ENCODE data around the gene SPIB. TPM values are rescaled to one million over a fixed set of nuclear protein-coding genes. Genes with fewer than 3 reads are reported as not detected.

SPIB gene
- total RNA-seq, result under 1 TPM in 2 of 10 donors, not detected in 8; 0.20 to 0.42 TPM
- polyA plus RNA-seq, result under 1 TPM in 1 of 2 donors, not detected in 1; 0.10 TPM
- long read RNA-seq, donor 1, result 0 reads
- long read RNA-seq, donor 2, result 0 reads
- long read RNA-seq, donor 3, result 0 reads

DNA sequence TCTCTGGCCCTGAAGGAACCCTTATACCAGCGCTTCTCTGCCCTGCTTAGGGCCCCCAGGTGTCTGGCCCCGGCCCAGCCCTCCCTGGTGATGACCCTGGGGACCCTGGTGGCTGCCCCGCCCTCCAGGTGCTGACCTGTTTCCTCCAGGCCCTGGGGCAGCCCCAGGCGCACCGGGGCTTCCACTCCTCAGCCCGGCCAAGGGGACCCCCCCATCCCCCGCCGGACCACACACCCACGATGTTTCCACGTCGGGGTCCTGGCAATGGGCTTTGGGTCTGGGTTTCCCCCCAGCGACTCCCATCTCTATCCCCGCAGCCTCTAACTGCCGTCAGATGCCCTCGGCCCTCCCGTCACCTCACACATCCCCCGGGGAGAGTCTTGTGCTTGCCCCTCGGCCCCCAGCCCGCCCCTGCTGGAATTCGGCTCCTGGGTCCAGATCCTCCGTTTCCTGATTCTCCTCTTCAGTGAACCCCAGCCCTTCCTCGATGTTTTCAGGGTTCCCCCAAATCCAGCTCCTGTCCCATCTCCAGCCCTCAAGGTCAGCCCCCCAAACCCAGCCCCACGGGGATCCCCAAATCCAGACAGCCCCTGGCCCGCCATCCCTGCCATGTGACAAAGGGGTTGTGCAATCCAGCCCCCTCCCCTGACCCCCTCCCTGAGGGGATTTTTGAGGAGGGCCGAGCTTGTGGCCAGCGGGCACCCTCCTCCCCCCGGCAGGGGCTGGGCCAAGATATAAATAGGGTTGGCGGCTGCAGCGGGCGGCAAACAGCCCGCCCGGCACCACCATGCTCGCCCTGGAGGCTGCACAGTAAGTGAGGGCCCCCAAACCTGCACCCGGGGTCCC is at the start of gene SPIB:
Gene SPIB, plus strand, starts transcription at position 763 of the 846 bp plus-strand sequence. Its CDS starts 25 bp downstream, at position 788.
- Histone ChIP-seq H3K9me3 (no peaks in the 10 kb centered on the region), H3K4me3 (no peak within 1 kb of the TSS), H3K27me3 (peaks cover 8 to 62% (median 57%) of the 10 kb centered on the region in 7 donors), H3K4me1 (peaks cover 0 to 20% (median 0%) of the 10 kb centered on the region in 9 donors), H3K27ac (no peak within 1 kb of the TSS), H3K36me3 (peaks cover 0 to 4% (median 0%) of the 10 kb centered on the region in 9 donors)
- TF ChIP-seq, protein P1, sequence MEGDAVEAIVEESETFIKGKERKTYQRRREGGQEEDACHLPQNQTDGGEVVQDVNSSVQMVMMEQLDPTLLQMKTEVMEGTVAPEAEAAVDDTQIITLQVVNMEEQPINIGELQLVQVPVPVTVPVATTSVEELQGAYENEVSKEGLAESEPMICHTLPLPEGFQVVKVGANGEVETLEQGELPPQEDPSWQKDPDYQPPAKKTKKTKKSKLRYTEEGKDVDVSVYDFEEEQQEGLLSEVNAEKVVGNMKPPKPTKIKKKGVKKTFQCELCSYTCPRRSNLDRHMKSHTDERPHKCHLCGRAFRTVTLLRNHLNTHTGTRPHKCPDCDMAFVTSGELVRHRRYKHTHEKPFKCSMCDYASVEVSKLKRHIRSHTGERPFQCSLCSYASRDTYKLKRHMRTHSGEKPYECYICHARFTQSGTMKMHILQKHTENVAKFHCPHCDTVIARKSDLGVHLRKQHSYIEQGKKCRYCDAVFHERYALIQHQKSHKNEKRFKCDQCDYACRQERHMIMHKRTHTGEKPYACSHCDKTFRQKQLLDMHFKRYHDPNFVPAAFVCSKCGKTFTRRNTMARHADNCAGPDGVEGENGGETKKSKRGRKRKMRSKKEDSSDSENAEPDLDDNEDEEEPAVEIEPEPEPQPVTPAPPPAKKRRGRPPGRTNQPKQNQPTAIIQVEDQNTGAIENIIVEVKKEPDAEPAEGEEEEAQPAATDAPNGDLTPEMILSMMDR (IDR thresholded peaks at IDR 0.05), result no peak
- WGBS, 2 donors, result 20 to 23% methylated on average over 34 of the region's 34 CpGs
- DNase-seq (no peak), ATAC-seq (peak in 2 of 8 donors; percentile 41)
- intact Hi-C loops (cut with DNase I), result loop anchor here in 3 of 10 donors (5.0 kb wide), 2 partner anchors 51 to 61 kb away; partner anchors contain the start of gene NAPSA (in 1 of the 3)

DNA sequence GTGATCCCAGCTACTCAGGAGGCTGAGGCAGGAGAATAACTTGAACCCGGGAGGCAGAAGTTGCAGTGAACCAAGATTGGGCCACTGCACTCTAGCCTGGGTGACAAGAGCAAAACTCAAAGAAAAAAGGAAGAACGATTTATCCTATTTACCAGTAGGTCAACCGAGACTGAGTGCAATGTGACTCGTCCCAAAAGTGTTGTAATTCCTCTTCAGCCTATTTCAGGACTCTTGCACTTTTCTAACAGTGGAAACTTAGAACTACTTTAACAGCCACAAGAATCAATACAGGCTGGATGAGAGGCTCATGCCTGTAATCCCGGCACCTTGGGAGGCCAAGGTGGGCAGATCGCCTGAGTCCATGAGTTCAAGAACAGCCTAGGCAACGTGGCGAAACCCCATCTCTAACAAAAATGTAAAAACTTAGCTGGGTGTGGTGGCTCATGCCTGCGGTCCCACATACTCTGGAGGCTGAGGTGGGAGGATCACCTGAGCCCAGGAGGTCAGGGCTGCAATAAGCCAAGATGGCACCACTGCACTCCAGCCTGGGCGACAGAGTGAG is 46.7 kb upstream of the SPIB start:
- TF ChIP-seq, protein P1 (IDR thresholded peaks at IDR 0.05), result no peak
- Histone ChIP-seq H3K36me3 (no peaks in the 10 kb centered on the region), H3K4me3 (no peak overlapping the region), H3K27me3 (no peaks in the 10 kb centered on the region), H3K4me1 (peaks cover under 1 to 32% (median 8%) of the 10 kb centered on the region in 9 donors), H3K27ac (peak overlapping the region in 1 of 10 donors; percentile 27), H3K9me3 (no peaks in the 10 kb centered on the region)
- intact Hi-C loops (cut with DNase I), result loop anchor here in 2 of 10 donors (5.0 kb wide), 2 partner anchors 40 to 105 kb away; partner anchors contain the start of genes EMC10 (in 1 of the 2) and GARIN5A (in 1 of the 2)
- 84 to 87% methylated on average over 10 of the region's 10 CpGs for WGBS, 2 donors
- ATAC-seq, result no peak
- DNase-seq, result no peak

DNA sequence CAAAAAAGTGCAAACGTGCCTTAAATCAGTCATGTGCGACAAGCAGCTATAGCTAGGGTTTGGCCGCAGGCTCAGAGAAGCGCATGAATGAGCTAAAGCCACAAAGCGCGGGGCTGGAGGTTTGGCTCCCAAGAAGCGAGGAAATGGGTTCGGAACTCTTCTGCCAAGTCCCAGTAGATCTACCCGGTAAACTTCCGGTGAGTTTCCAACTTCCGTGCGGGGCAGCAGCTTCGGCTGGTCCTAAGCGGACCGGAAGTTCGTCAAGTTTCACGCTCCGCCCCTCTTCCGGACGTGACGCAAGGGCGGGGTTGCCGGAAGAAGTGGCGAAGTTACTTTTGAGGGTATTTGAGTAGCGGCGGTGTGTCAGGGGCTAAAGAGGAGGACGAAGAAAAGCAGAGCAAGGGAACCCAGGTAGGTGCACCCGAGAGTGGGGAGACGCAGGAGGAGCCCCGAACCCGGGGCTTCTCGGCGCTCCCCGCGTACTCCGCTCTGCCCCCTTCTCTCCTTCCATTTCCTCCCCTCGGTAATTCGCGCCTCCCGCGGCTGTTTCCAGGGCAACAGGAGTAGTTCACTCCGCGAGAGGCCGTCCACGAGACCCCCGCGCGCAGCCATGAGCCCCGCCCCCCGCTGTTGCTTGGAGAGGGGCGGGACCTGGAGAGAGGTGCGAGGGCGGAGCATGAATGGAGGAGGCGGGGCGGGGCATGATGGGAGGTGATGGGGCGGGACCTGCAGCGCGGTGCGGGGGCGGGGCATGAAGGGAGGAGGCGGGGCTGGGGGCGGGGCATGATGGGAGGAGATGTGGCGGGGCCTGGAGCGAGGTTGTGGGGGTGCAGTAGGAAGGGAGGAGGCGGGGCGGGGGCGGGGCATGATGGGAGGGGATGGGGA is 42.3 kb upstream of the SPIB start, which contains the start of gene NR1H2:
Gene NR1H2, plus strand, starts transcription at position 292 of the 885 bp plus-strand sequence. CDS start 1,149 bp downstream, outside the sequence.
- no peaks in the 10 kb centered on the region for H3K27me3 ChIP-seq
- H3K27ac ChIP-seq, result peak within 1 kb of the TSS; percentile 96 to 100 (median 98)
- H3K36me3 ChIP-seq, result peaks cover 3 to 42% (median 32%) of the 10 kb centered on the region in 9 donors
- ATAC-seq (peak; percentile 92 to 98 (median 97)), DNase-seq (peak; percentile 93 to 96)
- peaks cover 7 to 42% (median 19%) of the 10 kb centered on the region in 9 donors for H3K4me1 ChIP-seq
- no peaks in the 10 kb centered on the region for H3K9me3 ChIP-seq
- TF ChIP-seq, protein P1 (IDR thresholded peaks at IDR 0.05), result no peak
- H3K4me3 ChIP-seq, result peak within 1 kb of the TSS; percentile 65 to 99 (median 90)
- WGBS, 2 donors, result 2 to 3% methylated on average over 56 to 67 of the region's 67 CpGs
- intact Hi-C loops (cut with DNase I), result no loop called here
